ENCODE results near the gene CAPN10.

The CAPN10 gene

DNA sequence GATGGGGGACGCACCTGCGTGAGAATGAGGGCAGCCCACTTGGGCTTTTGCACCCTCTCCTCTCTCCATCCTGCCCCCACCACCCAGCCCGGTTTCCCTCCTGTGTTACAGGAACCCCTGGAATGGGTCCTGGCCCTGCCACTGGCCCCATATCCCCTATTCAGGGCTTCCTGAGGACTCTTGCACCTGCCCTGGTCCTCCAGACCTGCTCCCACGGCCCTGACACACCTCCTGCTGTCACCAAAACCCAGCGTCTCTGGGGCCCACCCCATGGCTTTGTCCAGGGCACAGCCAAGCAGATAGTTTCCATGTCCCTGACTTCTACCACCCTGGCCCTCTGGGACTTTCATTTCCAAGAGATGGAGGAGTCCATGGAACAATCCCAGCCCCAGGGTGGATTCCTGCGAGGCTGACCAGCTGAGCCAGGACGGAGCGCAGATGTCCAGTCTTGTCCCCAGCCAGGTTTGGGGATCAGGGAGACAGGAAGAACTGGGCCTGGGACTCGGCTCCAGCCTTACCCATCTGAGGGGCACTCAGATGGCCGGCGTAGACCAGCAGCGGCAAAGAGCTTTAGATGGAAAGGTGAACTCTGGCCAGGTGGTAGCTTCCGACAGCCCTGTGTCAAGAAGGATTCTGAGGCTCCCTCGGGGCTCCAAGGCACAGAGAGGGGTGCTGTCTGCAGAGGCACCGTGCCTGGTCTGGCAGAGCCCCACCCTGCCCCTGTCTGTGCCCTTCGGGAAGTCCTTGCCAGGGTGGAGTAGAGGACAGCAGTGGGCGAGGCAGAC, 50.8 kb downstream of the CAPN10 start:
- no peak for DNase-seq (ENCODE audit: low read depth, low spot score)

DNA sequence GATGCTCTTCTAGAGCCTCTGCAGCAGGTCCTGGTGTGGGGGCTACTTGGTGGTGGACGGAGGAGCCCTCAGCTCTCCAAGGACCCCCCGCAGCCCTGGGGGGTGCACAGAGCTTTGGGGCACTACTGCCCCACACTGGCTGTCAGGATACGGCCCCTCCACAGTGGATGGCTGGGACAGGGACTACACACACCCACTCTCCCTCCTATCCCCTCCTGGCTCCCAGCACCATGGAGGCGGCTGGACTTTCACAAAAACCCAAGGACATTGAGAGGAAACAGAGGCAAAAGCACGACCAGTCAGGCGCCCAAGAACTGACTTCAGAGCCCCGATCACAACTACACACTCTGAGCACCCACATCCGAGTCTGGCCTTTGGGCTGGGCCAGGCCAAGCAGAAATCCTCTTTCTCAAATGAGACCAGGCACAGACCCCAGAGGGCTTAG, 51.4 kb downstream of the CAPN10 start:
- no peak for DNase-seq (ENCODE audit: low read depth, low spot score)

DNA sequence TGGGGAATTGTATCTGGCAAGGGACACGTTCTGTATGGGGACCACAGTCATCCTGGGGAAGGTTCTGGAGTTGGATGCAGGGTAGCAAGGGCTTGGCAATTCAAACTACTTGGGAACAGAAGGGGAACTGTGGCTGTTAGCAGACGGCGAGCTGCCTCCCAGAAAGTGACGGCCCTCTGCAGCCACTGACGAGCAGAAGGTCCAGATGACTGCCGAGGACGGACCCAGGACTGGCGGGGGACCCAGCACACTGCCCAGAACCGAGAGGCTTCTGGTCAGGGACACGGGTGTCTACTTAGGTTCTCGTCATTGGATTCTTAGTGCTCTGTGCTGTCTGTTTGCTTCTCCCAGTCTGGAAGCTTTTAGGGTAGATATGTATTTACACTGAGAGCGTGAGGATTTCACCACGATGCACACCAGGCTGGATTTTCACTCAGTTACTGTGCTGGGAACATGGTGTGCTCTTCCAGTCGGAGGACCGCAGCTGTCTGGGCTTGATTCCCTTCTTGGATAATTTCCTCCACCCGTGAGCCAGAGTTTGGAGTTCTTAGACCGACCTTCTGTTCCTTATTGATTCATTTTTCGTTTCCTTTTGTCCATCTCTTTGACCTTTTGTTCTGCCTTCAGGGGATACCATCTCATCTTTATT, 52.1 kb downstream of the CAPN10 start:
- DNase-seq (ENCODE audit: low read depth, low spot score) = no peak

DNA sequence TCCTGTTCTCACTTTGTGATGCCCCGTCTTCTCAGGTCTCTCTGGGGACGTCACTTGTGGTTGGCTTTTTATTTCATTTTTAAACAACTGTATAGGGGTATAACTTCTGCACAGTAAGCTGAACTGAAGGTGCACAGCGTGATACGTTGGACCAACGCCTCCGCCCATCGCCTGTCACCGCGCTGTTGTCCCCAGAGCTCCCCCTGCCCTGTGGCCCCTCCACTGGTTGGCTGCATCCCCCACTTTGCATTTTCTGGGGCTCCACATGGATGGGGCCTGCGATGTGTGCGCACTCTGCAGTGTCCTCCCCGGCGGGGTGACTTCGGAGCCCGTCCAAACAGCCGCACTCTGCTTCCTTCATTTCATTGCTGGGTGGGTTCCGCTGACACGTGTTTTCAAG, 53.0 kb downstream of the CAPN10 start:
- DNase-seq (ENCODE audit: low read depth, low spot score) = no peak

DNA sequence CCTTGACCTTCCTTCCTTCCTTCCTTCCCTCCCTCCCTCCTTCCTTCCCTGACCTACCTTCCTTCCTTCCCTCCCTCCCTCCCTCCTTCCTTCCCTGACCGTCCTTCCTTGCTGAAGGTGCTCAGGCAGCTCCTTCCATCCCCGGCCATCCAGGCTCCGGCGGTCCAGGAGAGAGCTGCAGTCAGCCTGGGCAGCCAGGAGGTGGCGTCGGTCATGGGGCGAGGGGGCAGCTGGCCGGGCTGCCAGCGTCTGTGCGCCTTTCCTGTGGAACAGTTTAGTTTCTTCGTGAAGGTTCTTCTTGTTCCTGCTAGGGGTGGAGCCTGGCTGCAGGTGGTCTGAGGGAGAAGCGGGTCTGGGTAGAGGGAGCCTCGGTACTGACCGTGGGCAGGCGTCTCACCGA, 54.4 kb downstream of the CAPN10 start:
- no peak for DNase-seq (ENCODE audit: low read depth, low spot score)

DNA sequence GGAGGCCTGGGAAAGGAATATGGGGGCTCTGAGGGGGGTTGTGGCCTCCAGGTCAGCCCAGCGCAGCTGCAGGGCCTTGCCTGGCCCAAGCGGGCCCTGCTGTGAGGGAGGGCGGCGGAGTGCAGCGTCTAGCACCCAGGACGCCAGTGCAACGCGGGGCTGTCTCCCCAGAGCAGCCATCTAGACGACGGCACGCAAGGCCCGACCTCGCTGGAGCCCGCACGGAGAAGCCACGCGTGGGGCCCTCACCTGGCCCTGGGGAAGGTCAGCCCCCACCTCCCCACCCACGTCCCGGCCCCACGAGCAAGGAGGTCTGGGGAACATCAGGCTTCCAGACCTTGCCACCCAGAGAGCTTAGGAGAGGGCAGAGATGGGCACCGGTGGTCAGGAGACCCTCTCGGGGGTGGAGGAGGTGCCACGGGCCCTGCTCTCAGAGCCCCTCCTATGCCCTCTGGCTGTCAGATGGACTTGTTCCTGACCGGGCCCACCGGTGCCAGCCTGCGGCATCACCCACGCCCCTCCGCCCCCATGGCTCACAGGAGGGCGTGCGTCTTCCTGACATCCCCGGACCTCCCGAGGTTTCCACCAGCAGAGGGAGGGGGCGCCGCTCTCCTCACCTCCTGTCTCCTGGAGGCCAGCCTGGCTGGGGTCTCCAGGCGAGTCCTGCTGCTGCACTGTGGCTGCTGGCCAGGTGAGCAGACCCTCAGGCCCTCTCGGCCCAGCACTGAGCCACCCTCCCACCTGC, 55.7 kb downstream of the CAPN10 start:
- DNase-seq (ENCODE audit: low read depth, low spot score) = no peak

DNA sequence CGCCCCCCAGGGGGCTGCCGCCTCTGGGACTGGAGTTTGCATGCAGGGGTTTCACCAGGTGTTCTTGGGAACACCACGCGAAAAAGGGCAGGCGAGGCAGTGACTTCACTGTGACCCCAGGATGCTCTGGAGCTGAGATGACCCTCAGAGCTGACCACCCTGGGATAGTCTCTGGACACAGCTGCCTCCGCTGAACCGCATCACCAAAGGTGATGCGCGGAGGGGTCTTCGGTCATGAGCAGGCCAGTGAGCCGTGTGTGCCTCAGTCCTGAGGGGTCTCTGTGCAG, 56.2 kb downstream of the CAPN10 start:
- no peak for DNase-seq (ENCODE audit: low read depth, low spot score)

DNA sequence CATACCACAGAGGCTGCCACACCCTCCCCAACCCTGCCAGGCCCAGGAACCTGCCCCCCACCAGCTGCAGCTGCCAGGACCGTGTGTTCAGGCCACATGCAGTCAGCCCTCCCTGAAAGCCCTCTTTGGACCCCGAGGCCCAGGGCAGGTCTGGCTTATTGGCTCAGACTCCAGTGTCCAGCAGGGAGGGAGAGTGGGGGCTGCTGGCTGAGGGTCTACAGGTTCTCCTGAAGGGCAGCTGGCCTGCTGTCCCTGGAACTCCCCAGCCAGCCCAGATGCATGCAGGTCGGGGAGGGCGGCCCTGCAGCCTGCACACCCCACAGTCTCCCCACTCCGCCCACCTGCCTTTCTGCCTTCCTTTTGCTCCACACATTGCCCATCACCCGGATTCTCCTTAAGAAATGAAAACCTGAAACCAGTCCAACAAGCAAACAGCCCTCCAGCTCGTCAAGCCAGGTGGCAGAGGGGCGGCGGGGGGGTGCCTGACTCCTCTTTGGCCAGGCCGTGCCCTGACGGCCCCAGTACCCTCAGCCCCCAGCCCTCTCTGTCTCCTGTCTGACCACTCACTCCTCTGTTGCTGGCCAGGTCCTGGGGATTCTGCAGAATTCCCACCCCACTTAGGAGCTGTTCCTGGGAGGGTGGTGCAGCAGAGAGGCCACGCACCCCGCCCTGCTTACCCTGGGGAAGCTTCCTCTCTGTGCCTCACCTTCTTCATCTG, 56.7 kb downstream of the CAPN10 start:
- no peak for DNase-seq (ENCODE audit: low read depth, low spot score)

DNA sequence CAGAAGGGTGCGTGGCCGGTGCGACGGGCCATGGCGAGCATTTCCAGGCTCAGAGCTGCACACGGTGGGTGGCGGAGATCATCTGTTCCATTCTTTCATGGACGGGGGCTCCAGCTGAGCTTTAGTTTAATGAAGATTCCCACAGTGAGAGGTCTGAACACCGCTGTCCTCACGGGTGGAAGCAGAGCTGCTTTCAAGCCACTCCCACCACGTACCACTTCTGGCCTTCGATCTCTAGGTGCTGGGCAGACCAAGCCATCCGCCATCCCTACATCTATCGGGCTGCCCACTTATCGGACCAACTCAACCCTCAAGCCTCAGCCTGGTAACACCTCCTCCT, 57.2 kb downstream of the CAPN10 start:
- DNase-seq (ENCODE audit: low read depth, low spot score) = no peak

DNA sequence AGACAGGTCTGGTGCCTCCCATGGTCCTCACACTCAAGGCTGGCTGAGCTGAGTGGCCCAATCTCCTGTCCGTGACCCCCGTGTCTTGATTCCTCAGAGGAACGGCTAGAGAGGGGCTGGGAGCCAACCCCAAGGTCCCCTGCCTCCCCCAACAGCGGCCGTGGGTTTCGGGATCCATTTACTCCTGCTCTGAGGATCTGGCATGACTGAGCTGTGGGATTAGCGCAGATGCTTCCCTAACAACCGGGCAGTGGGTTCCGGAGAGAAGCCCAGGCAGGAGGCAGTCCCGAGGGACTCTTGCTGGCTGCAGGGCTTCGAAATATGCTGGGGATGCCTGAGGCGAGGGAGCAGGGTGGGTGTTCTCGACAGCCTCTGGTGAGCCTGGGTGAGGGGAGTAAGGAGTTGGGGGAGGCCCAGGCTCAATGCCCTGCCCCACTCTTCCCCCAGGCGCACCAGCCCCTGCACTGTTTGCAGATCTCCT, 57.7 kb downstream of the CAPN10 start:
- no peak for DNase-seq (ENCODE audit: low read depth, low spot score)

DNA sequence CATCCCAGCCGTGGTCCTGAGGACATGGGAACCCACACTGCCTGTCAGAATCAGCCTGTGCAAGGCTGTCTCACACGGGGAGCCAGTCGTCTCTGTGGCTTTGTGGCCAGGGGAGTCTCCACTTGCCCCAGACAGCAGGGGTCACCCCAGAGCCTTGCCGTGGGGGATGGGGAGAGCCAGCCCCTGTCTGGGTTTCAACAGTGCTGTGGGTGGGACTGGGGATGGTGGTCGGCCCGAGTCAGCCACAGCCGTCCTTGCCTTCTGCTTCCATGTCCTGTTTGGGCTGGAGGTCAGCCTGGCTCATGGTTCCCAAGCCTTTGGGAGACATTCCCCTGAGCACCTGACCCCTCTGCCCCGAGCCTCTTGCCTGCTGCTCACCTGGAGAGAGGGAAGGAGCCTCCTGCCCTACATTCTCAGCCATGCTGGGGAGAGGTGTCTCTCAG, 58.3 kb downstream of the CAPN10 start:
- DNase-seq (ENCODE audit: low read depth, low spot score) = no peak

DNA sequence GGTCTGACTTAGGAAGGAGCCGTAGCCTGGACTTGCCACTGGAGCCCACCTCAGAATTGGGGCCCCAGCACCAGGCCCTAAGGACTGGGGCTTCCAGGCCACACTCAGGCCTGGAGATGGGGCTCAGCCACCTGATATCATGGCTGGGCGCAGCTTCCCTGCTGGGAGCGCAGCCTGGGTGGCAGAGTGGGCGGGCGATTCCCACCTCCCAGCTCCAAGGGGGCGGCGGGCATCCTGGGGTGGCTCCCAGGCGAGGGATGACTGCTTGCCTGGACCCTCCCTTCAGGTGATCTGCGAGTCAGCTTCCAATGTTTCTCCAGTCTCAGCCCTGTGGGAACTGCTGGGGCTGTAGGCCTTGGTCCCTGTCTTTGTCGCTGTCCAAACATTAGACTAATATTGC, 58.8 kb downstream of the CAPN10 start:
- no peak for DNase-seq (ENCODE audit: low read depth, low spot score)

DNA sequence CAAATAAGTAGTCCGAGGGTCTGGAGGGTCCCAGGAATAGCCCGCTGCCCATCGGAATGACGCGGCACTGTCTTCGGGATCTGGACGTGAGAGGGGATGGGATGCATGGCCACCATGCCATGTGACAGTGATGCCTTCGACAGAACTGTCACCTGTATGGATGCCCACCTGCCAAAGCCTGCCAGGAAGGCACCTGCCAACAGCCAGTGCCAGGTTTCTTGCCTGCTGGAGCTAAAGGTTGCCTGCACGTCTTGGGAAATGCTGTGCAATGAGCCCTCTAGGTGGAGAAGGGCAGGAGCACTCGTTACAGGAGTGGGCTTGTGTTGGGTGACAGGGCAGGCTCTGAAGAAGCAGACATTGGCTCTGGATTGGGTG, 59.3 kb downstream of the CAPN10 start:
- DNase-seq (ENCODE audit: low read depth, low spot score) = no peak

DNA sequence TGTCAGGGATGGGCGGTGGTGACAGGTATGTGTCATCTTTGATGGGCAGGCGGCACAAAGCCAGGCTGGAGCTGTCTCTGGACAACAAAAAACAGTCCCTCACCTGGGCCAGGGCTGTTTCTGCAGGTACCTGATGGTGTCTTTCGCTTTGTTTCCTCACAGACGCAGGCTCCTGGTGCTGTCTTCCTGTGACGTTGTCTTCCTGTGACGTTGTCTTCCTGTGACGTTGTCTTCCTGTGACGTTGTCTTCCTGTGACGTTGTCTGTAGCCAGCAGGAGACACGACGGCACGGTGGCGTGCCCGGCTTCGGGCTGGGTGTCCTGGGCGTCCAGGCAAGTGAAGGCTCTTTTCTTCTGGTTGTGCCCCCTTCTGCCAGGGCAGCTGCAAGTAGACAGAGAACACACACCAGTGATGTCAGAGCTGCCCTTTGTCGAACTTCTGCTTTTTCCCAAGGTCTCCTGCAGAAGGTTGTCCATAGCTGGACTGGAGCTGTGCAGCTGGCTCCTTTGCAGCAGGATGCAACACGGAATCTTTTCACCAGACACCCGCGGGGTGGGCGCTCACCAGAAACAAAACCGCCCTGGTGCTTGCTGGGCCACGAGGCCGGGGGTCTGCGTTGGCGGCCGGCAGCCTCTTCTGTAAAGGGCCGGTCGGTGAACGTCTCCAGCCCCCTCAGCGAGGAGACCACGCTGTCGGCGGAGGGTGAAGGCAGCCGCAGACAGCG, 59.8 kb downstream of the CAPN10 start:
- no peak for DNase-seq (ENCODE audit: low read depth, low spot score)

DNA sequence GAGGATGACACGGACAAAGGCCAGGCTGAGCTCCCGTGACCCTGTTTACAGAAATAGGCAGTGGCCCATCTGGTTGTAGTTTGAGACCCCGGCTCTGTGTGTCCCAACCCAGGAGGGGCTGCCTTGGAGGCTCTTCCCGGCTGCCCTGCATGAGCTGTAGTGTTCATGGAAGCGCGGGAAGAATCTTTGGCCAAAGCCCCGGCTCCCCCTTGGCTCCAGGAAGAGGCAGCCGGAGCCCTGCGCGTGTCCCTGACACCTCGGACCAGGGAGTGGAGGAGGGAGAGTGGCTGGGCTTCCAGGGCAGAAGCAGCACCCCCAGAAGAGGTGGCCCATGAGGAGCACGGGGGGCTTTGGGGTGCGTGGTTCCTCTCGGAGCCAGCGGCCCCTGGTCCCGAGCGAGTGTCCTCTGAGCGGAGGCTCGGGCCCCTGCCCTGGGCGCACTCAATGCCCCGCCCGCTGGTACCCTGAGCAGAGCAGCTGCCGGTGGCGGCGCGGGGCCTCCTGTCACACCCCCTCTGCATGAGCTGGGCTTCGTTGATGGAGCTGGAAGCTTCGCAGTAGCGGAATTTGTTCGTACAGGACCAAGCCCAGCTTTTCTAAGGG, 60.5 kb downstream of the CAPN10 start:
- no peak for DNase-seq (ENCODE audit: low read depth, low spot score)

DNA sequence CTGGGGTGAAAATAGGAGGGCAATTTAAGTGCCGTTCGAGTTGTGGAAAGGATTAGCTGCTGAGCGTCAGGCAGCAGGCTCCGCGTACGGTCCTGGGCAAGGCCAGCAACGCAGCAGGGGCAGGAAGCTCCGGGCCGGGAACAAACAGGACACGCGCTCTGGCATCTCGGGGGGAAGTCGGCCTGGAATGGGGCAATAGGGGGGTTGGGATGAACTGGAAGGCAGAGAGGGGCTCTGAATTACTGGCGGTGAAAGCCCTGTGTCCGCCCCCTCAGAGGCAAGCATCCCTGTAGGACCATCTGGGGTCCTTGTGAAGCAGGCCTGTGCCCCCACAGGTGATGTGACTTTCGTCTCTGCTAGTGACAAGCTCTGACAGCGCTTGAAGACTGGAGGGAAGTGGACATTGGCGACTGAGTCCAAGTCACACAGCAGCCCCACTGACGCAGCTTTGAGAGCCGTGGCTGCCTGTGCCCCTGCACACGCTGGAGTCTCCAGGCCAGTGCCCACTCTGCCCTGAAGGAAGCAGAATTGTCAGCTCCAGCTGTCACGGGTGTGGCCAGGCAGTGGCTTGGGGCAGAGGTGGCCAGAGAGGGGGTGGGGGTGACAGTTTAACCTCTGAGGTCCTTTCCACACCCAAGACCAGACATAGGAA, 61.1 kb downstream of the CAPN10 start:
- DNase-seq (ENCODE audit: low read depth, low spot score) = no peak

DNA sequence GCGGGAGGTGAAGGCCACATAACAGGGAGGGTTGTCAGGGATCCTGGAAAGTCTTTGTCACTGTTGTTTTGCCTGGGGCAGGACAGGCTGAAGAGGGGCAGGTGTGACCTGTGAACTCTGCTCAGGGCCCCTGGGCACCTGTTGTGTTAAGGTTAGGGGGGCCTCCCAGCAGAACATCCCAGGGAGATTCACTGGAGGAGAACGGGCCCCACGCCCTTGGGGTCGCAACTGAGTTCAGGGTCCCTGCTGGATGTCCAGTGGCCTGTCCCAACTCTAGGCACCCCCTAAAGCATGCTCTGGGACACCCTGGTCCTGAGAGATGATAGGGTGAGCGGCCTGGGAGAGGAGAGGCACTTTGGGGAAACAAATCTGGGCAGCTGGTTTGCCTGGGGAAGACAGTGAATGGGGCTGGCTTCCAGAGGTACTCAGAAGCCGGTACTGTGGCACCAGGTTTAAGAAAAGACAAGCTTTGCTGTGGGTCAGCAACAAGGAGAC, 61.7 kb downstream of the CAPN10 start:
- DNase-seq (ENCODE audit: low read depth, low spot score) = no peak

Measured in smooth muscle cell of the brain vasculature (primary cell).